HEK293T (cell line): ENCODE data around the gene RYR3.

Experiments used
- ARNT ChIP-seq: fragments of 450-650 bp; IDR thresholded peaks from 2 replicates; pipeline ENCODE4 v1.6.1; 2017; ENCODE audit warnings: mild to moderate bottlenecking
- BHLHE40 ChIP-seq: fragments of 450-650 bp; IDR thresholded peaks from 2 replicates; pipeline ENCODE4 v1.6.1; 2016; ENCODE audit warnings: mild to moderate bottlenecking, moderate library complexity, borderline replicate concordance
- ELF4 ChIP-seq: fragments of 450-650 bp; IDR thresholded peaks from 2 replicates; pipeline ENCODE4 v1.6.1; 2017; ENCODE audit warnings: antibody characterized with exemption
- FOXK2 ChIP-seq: fragments of 450-650 bp; IDR thresholded peaks from 2 replicates; pipeline ENCODE4 v1.6.1; 2016; ENCODE audit warnings: mild to moderate bottlenecking
- FOXM1 ChIP-seq: fragments of 450-650 bp; IDR thresholded peaks from 2 replicates; pipeline ENCODE4 v1.6.1; 2017; ENCODE audit warnings: mild to moderate bottlenecking, borderline replicate concordance
- HDGF ChIP-seq: fragments of 450-650 bp; IDR thresholded peaks from 2 replicates; pipeline ENCODE4 v1.6.1; 2017; ENCODE audit warnings: antibody characterized with exemption, borderline replicate concordance
- NFRKB ChIP-seq: fragments of 450-650 bp; IDR thresholded peaks from 2 replicates; pipeline ENCODE4 v1.6.1; 2016; ENCODE audit warnings: mild to moderate bottlenecking, moderate library complexity
- SP1 ChIP-seq: fragments of 450-650 bp; IDR thresholded peaks from 2 replicates; pipeline ENCODE4 v1.6.1; 2017
- TARDBP ChIP-seq: fragments of 450-650 bp; IDR thresholded peaks from 2 replicates; pipeline ENCODE4 v1.6.1; 2016
- TF ChIP-seq, protein P1 (sequence below): fragments of 450-650 bp; IDR thresholded peaks from 2 replicates; pipeline ENCODE4 v1.6.1; 2016

DNA sequence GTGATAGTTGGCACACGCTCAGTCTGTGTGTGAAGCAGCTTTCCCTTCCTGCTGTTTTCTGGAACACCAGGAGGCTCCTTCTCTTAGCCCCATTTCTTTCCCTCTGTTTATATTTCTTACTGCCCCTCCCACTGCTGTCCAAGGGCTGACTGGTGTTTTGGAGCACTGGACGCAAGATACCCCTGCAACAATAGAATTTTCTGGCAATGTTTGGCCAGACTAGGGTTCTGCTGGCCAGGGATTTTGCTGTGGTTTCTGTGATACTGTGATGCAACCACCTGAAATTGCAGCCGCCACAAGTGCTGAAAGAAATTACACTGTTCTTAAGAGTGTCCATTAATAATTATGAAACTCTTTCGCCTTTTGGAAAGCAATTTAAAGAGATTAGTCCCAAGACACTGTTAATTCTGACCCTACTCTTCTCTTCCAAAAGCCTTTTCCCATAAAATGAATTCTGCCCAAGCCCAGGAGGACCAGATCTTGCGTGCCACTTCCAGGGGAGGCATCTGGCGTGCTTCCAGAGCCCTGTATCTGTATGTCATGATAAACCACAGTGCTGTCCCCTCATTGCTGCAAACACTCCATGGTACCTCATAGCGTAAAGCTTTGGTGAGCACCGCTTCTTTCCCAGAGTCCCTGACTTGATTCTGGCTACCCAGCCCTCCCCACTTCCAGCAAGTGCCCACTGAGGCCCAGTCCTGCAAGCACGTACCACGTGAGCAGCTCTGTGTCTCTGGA is 498.1 kb downstream of the RYR3 start:
- TF ChIP-seq NFRKB (no peak), FOXK2 (no peak), ARNT (no peak), TARDBP (no peak), ELF4 (no peak), SP1 (no peak), BHLHE40 (no peak), FOXM1 (no peak), HDGF (no peak)
- TF ChIP-seq, protein P1, sequence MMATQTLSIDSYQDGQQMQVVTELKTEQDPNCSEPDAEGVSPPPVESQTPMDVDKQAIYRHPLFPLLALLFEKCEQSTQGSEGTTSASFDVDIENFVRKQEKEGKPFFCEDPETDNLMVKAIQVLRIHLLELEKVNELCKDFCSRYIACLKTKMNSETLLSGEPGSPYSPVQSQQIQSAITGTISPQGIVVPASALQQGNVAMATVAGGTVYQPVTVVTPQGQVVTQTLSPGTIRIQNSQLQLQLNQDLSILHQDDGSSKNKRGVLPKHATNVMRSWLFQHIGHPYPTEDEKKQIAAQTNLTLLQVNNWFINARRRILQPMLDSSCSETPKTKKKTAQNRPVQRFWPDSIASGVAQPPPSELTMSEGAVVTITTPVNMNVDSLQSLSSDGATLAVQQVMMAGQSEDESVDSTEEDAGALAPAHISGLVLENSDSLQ, result no peak
